ENCODE measurements around the gene RSPRY1.

DNA sequence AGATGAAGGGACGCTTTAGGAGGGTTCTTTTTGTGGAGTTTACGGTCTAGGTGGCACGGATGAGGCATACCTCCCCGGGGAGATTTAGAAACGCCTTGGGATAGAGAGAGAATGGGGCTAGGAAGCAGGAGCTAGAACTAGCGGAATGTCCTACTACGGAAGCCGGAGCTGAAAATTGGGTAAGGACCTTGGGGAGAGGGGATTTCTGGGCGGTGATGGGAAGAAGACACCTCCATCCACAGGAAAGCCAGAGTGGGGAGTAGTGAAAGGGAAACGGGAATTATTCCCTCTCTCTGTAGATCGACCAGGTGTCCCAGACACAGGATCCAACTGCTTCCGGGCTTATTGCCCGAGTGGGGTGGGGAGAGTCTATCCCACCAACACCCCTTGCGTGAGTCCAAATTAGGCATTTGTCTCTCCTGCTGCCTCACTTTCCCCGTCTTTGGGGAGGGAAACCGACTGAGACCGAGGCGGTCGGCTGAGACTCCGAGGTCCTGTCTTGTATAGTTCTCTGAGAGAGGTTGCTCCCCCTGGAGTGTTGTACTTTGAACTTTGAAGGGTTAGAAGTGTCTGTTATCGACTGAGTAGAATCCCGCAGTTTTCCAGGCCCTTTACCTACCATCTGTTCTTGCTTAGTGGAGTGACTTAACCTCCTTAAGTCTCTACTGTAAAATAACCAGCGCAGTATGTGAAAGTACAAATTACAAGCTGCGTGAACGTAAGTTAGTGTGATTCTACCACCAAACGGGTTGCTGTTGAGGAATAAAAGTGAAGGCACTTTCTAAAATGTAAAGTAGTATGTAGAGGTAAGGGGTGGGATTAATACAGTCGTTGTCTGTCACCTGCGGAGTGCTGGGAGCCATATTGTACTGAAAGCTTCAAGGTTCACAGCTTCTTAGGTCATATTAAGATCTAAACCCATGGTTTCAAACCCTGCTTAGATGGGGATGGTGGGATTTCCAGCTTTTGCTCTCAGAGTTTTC, 1.0 kb downstream of the RSPRY1 start:
- TF ChIP-seq GATA2 (IDR thresholded peaks at IDR 0.05; ENCODE audit: low read depth, low read length) (no peak), GATA3 (IDR thresholded peaks at IDR 0.05; ENCODE audit: low read depth, low read length) (no peak)
